Common myeloid progenitor, CD34-positive (primary cell): ENCODE measurements around the gene POLDIP2.

ENCODE experiments used
- CTCF ChIA-PET: fragments of 350-600 bp; sonication (Branson Sonifier 250); formaldehyde crosslinking; loops from one replicate; lab custom pipeline; 2021; ENCODE audit warnings: antibody characterized with exemption; lab: Charles Lee
- POLR2A ChIA-PET: fragments of 350-600 bp; sonication (Branson Sonifier 250); formaldehyde crosslinking; loops from one replicate; lab custom pipeline; 2021; ENCODE audit warnings: antibody characterized with exemption; lab: Charles Lee
- DNase-seq, 3 donors: peaks; one replicate each; pipeline versions ENCODE4 v3.0.0 to v3.0.0-alpha.2; 2013
- H3K27ac ChIP-seq, 2 experiments: 1 replicate in 1 of 2; 2 replicates in 1 of 2; pipeline ENCODE4 v1.7.0; 2013; ENCODE audit warnings: inconsistent platforms in 2 of 2, low read length in 2 of 2, mild to moderate bottlenecking in 2 of 2, low read depth in 1 of 2, moderate library complexity in 1 of 2; ENCODE audit not compliant: severe bottlenecking in 2 of 2, insufficient read depth in 1 of 2, poor library complexity in 1 of 2
- H3K27me3 ChIP-seq, 5 experiments: replicated peaks in 2 of 5; 1 replicate in 3 of 5; 2 replicates in 2 of 5; pipeline versions ENCODE4 v1.6.1 to v1.7.0; 2013; ENCODE audit warnings: low read length in 4 of 5, mild to moderate bottlenecking in 2 of 5, moderate library complexity in 2 of 5, inconsistent platforms in 1 of 5; ENCODE audit not compliant: insufficient read depth in 5 of 5, control insufficient read depth in 4 of 5
- H3K36me3 ChIP-seq, 4 experiments: 1 replicate in 2 of 4; 2 replicates in 2 of 4; pipeline versions ENCODE4 v1.6.1 to v1.7.0; 2013; ENCODE audit warnings: low read length in 3 of 4, control low read depth in 1 of 4, mild to moderate bottlenecking in 1 of 4; ENCODE audit not compliant: control insufficient read depth in 4 of 4, insufficient read depth in 4 of 4
- H3K4me1 ChIP-seq, 4 experiments: 1 replicate in 3 of 4; 2 replicates in 1 of 4; pipeline versions ENCODE4 v1.6.1 to v1.7.1; 2013; ENCODE audit warnings: low read length in 3 of 4, mild to moderate bottlenecking in 3 of 4, control low read depth in 1 of 4, inconsistent platforms in 1 of 4, moderate library complexity in 1 of 4; ENCODE audit not compliant: control insufficient read depth in 4 of 4, insufficient read depth in 4 of 4; ENCODE audit errors: control extremely low read depth in 1 of 4
- H3K4me3 ChIP-seq, 7 experiments: 1 replicate in 4 of 7; 2 replicates in 3 of 7; pipeline versions ENCODE4 v1.5.1 to v1.7.0; 2013; ENCODE audit warnings: mild to moderate bottlenecking in 7 of 7, low read length in 6 of 7, moderate library complexity in 6 of 7, inconsistent platforms in 2 of 7, low read depth in 2 of 7, control low read depth in 1 of 7; ENCODE audit not compliant: insufficient read depth in 4 of 7, control insufficient read depth in 1 of 7; ENCODE audit errors: extremely low read depth in 1 of 7
- H3K9me3 ChIP-seq, 5 experiments: 1 replicate in 4 of 5; 2 replicates in 1 of 5; pipeline versions ENCODE4 v1.6.1 to v1.7.1; 2013; ENCODE audit warnings: low read length in 4 of 5, mild to moderate bottlenecking in 2 of 5, inconsistent platforms in 1 of 5, low read depth in 1 of 5, moderate library complexity in 1 of 5; ENCODE audit not compliant: control insufficient read depth in 4 of 5, insufficient read depth in 2 of 5; ENCODE audit errors: control extremely low read depth in 1 of 5
- WGBS: methylation state at CpG from one replicate; pipeline ENCODE4 v1.1.5; 2013; ENCODE audit not compliant: insufficient coverage; 5-methylcytosine and 5-hydroxymethylcytosine counted together

Gene POLDIP2

GRCh38 chr17:28357901-28358197 lies 522 bp upstream of the POLDIP2 start:
- peaks cover 18 to 61% (median 39%) of the 10 kb centered on the region in 4 experiments for H3K36me3 ChIP-seq
- POLR2A ChIA-PET = interaction anchor here (1.2 kb wide), 2 partner anchors 14 to 22 kb away, joined by 3 to 7 read pairs; partner anchors contain the start of genes IFT20, SARM1 and TNFAIP1
- 4% methylated on average over 4 of the region's 4 CpGs for WGBS

GRCh38 chr17:28350271-28350670 lies 7.1 kb downstream of the POLDIP2 start:
- Histone ChIP-seq H3K4me1 (no peaks in the 10 kb centered on the region), H3K36me3 (peaks cover 18 to 94% (median 73%) of the 10 kb centered on the region in 4 experiments), H3K9me3 (no peaks in the 10 kb centered on the region), H3K27me3 (no peaks in the 10 kb centered on the region), H3K4me3 (no peak overlapping the region), H3K27ac (no peak overlapping the region)
- 100% methylated on average over 1 of the region's 7 CpGs for WGBS
- ChIA-PET CTCF (interaction anchor here (1.4 kb wide), 1 partner anchor 9 kb away, joined by 3 read pairs; no protein-coding TSS in a partner anchor), POLR2A (no interaction called here)
- no peak for DNase-seq

More at GRCh38 chr17:28357901-28358197, 522 bp upstream of the POLDIP2 start:
- no peak for DNase-seq
- CTCF ChIA-PET = interaction anchor here (1.3 to 4.1 kb wide), 6 partner anchors 11 to 58 kb away, joined by 3 to 27 read pairs (median 4); partner anchors contain the start of genes IFT20, TNFAIP1 and VTN
- H3K27me3 ChIP-seq = no peaks in the 10 kb centered on the region
- peak overlapping the region; percentile 90 to 92 for H3K27ac ChIP-seq
- H3K4me3 ChIP-seq = peak overlapping the region; percentile 60 to 98 (median 92)
- no peaks in the 10 kb centered on the region for H3K9me3 ChIP-seq
- H3K4me1 ChIP-seq = peaks cover 17 to 25% (median 21%) of the 10 kb centered on the region in 4 experiments

- WGBS = no CpG with 5 or more reads among the region's 3 CpGs
- CTCF ChIA-PET = interaction anchor here (1.1 to 4.1 kb wide), 3 partner anchors 8 to 28 kb away, joined by 3 to 21 read pairs (median 6); partner anchors contain the start of gene POLDIP2
- no peak for DNase-seq
- no peaks in the 10 kb centered on the region for H3K27me3 ChIP-seq
- POLR2A ChIA-PET = no interaction called here
- no peaks in the 10 kb centered on the region for H3K9me3 ChIP-seq
- H3K4me1 ChIP-seq = no peaks in the 10 kb centered on the region
- no peak overlapping the region for H3K4me3 ChIP-seq
- H3K27ac ChIP-seq = no peak overlapping the region
- peaks cover 17 to 93% (median 70%) of the 10 kb centered on the region in 4 experiments for H3K36me3 ChIP-seq
These were observed 8.3 kb downstream of the POLDIP2 start for GRCh38 chr17:28348979-28349378.

- Histone ChIP-seq H3K4me3 (no peak overlapping the region), H3K36me3 (peaks cover 12 to 95% (median 72%) of the 10 kb centered on the region in 4 experiments), H3K4me1 (no peaks in the 10 kb centered on the region), H3K27ac (no peak overlapping the region), H3K9me3 (no peaks in the 10 kb centered on the region), H3K27me3 (no peaks in the 10 kb centered on the region)
- POLR2A ChIA-PET = no interaction called here
- WGBS = 100% methylated on average over 8 of the region's 8 CpGs
- CTCF ChIA-PET = interaction anchor here (1.5 to 4.1 kb wide), 4 partner anchors 10 to 27 kb away, joined by 3 to 21 read pairs (median 8); partner anchors contain the start of genes IFT20, POLDIP2 and TNFAIP1
- DNase-seq = no peak
These were observed 10.0 kb downstream of the POLDIP2 start for GRCh38 chr17:28347261-28347891.

- ChIA-PET POLR2A (no interaction called here), CTCF (interaction anchor here (0.9 to 4.1 kb wide), 5 partner anchors 9 to 27 kb away, joined by 3 to 21 read pairs (median 7); partner anchors contain the start of genes IFT20, POLDIP2 and TNFAIP1)
- no peaks in the 10 kb centered on the region for H3K9me3 ChIP-seq
- peaks cover 15 to 97% (median 75%) of the 10 kb centered on the region in 4 experiments for H3K36me3 ChIP-seq
- 90% methylated on average over 2 of the region's 7 CpGs for WGBS
- no peak overlapping the region for H3K4me3 ChIP-seq
- peak in 2 of 3 donors; percentile 18 to 19 for DNase-seq
- H3K27ac ChIP-seq = no peak overlapping the region
- H3K4me1 ChIP-seq = no peaks in the 10 kb centered on the region
- H3K27me3 ChIP-seq = no peaks in the 10 kb centered on the region
These were observed 10.5 kb downstream of the POLDIP2 start for GRCh38 chr17:28346746-28347246.

- DNase-seq = no peak
- POLR2A ChIA-PET = no interaction called here
- no peak overlapping the region for H3K27ac ChIP-seq
- CTCF ChIA-PET = interaction anchor here (0.9 to 4.1 kb wide), 5 partner anchors 11 to 113 kb away, joined by 3 to 21 read pairs (median 3); partner anchors contain the start of genes IFT20, POLDIP2 and TNFAIP1
- H3K36me3 ChIP-seq = peaks cover 14 to 97% (median 76%) of the 10 kb centered on the region in 4 experiments
- H3K27me3 ChIP-seq = no peaks in the 10 kb centered on the region
- 100% methylated on average over 1 of the region's 2 CpGs for WGBS
- H3K9me3 ChIP-seq = no peaks in the 10 kb centered on the region
- no peaks in the 10 kb centered on the region for H3K4me1 ChIP-seq
- no peak overlapping the region for H3K4me3 ChIP-seq
These were observed 11.1 kb downstream of the POLDIP2 start for GRCh38 chr17:28346199-28346580.
